ENCODE data around the gene HELLS.
A peak's percentile ranks its signal among the peaks of the same experiment; 100 is the strongest.

HELLS gene

DNA sequence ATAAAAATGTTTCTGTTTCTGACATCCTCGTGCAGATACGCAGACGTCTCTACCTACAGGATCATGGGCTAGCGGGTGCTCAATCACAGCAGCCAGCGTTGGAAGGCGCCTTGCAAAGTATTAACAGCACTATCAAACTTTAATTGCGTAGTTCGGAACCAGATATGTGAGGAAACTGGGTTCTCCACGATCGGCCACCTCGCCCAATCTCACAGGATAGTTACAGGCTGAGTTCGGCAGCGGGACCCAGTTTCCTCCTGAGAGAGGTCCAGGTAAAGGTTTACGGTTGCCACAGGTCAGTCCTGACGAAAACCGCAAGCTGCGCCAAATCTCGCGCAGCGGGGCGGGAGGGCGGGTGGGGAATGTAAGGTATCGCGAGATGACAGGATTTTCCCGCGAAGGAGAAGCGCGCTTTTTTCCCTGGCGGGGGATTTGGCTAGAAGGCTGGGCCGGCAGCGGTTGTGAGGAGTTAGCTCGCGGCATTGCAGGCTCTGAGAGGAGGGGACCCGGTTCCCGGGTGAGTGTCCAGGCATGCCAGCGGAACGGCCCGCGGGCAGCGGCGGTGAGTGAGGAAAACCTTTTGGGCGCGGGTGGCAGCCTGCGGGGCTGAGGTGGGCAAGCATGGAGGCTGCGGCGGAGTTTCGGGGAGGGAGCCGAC is at the start of gene HELLS:
Gene HELLS (plus strand): TSS at position 398 of the 658 bp plus-strand sequence. CDS start 134 bp downstream, at position 532.
- TF ChIP-seq, protein P1, sequence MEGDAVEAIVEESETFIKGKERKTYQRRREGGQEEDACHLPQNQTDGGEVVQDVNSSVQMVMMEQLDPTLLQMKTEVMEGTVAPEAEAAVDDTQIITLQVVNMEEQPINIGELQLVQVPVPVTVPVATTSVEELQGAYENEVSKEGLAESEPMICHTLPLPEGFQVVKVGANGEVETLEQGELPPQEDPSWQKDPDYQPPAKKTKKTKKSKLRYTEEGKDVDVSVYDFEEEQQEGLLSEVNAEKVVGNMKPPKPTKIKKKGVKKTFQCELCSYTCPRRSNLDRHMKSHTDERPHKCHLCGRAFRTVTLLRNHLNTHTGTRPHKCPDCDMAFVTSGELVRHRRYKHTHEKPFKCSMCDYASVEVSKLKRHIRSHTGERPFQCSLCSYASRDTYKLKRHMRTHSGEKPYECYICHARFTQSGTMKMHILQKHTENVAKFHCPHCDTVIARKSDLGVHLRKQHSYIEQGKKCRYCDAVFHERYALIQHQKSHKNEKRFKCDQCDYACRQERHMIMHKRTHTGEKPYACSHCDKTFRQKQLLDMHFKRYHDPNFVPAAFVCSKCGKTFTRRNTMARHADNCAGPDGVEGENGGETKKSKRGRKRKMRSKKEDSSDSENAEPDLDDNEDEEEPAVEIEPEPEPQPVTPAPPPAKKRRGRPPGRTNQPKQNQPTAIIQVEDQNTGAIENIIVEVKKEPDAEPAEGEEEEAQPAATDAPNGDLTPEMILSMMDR (IDR thresholded peaks at IDR 0.05; ENCODE audit: low read depth, low read length, missing control alignments): no peak
- peak within 1 kb of the TSS; percentile 73 for H3K4me3 ChIP-seq (replicated peaks; ENCODE audit: low read depth, low read length)
- DNase-seq (ENCODE audit: extremely low read depth, low read depth): peak; percentile 72

DNA sequence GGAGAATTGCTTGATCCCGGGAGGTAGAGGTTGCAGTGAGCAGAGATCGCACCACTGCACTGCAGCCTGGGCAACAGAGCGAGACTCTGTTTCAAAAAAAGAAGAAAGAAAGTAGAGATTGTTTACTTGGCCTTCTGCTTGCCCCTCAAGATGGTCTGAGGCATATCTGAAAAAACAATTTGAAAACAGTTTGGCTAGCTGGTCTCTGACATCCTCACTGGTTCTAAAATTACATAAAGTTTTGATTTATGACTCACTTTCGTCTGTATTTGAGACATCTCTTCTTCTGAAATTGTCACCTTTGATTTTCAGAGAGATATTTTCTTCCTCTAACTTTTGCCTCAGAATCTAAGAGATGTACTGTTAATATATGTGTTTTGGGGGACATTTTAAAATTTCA is 49.6 kb upstream of the HELLS start:
- no peak overlapping the region for H3K4me3 ChIP-seq (replicated peaks; ENCODE audit: low read depth, low read length)
- DNase-seq (ENCODE audit: extremely low read depth, low read depth): no peak
- TF ChIP-seq, protein P1 (IDR thresholded peaks at IDR 0.05; ENCODE audit: low read depth, low read length, missing control alignments): no peak

DNA sequence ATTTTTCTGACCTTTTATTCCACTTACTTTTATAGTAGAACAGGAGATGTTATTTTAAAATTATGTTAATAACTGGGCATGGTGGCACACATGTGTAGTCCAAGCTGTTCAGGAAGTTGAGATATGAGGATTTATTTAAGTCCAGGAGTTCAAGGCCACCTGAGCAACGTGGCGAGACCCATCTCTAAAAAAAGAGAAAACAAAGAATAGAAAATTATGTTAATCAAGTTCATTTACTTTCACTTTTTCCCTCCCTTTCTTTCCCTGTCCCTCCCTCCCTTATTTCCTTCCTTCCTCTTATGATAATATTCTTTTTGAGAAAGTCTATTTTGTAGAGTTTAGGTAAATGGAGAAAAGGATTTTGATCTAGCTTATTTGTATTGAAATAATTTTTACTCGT is 48.9 kb upstream of the HELLS start:
- H3K4me3 ChIP-seq (replicated peaks; ENCODE audit: low read depth, low read length): no peak overlapping the region

DNA sequence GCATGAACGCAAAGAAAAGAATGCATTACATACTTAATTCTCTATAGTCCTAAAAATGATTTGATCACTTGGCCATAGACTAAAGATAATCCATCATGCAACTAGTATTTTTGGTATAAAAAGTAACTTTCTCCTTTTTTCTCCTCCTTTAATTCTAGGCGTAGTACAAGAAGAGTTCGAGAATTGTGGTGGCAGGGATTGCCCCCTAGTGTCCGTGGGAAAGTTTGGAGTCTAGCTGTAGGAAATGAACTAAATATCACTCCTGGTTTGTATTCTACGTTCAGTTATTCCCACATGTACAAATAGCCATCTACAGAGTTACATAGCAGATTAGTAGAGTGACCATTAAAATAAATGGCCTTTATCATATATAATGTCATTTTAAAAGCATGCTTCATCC is 45.5 kb upstream of the HELLS start:
- TF ChIP-seq, protein P1 (IDR thresholded peaks at IDR 0.05; ENCODE audit: low read depth, low read length, missing control alignments): peak; percentile 60
- H3K4me3 ChIP-seq (replicated peaks; ENCODE audit: low read depth, low read length): no peak overlapping the region
- DNase-seq (ENCODE audit: extremely low read depth, low read depth): no peak

More for the DNA sequence above, 48.9 kb upstream of the HELLS start:
- TF ChIP-seq, protein P1 (IDR thresholded peaks at IDR 0.05; ENCODE audit: low read depth, low read length, missing control alignments): no peak
- DNase-seq (ENCODE audit: extremely low read depth, low read depth): no peak

DNA sequence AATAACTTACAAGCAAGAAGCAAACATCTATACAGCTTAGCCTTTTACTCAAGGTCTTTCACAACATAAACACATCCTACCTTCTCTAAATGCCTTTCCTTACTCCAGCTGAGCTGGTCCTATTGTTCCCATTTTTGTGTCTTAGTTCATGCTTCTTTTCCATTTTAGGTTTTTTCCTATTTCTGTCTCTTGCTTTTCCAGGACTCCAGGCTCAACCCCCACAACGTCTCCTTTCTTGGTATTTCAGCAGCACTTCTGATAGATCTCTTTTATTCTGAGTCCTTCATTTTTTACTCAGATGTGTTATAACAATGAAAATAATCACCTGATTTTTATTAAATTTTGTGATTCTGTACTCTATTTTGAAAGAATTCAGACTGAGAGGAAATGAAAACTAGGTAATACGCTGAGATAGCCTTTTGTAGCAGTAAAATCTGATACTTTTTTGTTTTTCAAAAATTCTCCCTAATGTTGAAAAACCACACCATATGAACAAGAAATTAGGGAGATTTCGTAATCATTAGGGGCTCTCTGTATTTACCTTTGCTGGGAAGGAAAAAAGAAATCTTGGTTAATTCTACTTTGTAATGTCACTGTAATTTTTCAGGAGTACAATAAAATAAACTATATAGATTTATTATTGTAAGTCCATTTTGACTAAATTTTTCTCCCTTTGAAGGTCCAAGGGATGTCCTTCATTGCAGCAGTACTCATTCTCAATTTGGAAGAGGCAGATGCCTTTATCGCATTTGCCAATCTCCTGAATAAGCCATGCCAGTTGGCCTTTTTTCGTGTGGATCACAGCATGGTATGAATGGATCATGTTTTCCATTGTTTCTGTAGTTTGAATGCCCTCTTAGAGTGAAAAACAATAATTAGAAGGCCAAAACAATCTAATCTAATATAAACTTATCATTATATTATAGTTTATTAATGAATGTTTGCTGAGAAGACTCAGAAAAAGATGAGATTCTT is 24.0 kb upstream of the HELLS start:
- no peak for DNase-seq (ENCODE audit: extremely low read depth, low read depth)
- H3K4me3 ChIP-seq (replicated peaks; ENCODE audit: low read depth, low read length): no peak overlapping the region
- TF ChIP-seq, protein P1 (IDR thresholded peaks at IDR 0.05; ENCODE audit: low read depth, low read length, missing control alignments): no peak

DNA sequence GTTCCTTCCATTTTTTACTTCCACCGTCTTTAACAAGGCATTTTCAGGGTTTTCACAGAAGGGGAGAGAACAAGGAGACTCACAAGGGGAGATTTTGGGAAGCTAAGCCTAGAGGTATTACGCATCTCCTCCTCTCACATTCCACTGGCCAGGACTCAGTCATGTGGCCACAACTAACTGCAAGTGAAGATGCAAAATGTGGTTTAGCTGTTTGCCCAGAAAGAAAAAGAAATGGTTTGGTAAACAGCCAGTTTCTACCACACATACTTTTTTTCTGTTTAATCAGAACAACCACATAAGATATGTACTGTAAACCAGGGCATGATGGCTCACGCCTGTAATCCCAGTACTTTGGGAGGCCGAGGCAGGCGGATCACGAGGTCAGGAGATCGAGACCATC is 21.4 kb upstream of the HELLS start:
- H3K4me3 ChIP-seq (replicated peaks; ENCODE audit: low read depth, low read length): no peak overlapping the region
- DNase-seq (ENCODE audit: extremely low read depth, low read depth): no peak
- TF ChIP-seq, protein P1 (IDR thresholded peaks at IDR 0.05; ENCODE audit: low read depth, low read length, missing control alignments): no peak

Data from HFF-Myc (cell line).